ENCODE results near the gene CLUH.
"Not testable (repeated sequence)": the region's sequence is repeated elsewhere in the genome, so short reads cannot be mapped to it uniquely, and the experiment has no call there.

CLUH gene

DNA sequence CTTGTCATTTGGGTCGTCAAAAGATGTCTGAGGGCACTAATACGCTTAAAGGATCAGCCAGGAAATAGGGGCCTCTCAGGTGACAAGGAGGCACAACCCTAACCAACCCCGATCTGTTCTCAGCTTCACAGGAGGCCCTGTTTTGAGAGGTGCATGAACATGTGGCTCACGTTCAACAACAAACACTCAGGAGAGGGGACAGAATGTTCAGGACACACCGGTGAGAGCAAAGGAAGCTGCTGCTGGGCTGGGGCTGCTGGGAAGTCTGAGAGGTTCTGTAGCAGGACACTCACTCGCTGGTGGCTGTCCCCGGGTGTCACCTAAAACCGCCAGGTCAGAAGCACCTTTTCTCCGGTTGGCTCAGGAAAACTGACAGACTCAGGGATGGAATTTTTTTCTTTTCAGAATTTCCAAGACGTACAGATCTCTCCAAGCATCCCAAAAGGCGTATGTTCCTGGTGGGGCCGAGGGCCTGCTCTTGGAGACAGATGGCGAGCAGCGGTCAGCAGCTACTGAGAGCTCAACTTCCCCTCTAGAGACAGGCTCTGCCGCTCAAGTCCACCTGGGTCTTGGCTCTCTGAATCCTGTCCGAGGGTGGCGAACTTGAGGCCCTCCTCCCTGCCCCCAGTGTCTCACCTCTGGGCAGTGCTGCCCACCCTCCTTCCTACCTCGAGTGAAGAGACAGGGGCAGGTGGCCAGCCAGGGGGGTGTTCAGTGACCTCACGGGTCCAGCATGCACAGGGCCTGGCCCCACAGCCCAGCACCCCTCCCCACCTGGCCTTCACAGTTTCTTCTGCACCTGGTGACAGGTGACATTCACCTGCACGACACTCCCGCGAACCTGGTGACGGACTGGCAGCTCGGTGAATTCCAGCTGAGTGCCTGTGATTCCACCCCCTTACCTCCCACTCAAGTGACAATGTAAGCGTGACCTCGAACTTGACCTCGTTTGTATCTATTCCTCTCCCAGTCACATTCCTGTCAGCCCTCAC is 22.9 kb downstream of the CLUH start:
- DNase-seq: no peak

DNA sequence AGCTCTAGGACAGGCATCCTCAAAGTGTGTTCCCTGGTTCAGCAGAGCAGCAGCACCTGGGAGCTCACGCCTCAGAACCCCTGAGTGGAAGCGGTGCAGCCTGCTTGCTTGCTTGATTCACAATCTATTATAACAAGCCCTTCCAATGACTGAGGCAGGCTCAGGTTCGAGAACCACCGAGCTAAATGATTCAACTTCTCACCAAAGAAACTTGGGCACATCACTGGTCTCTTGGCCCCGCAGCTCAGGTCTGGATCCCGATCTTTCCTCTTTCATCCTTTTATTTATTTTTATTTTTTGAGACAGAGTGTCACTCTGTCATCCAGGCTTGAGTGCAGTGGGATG is 24.5 kb downstream of the CLUH start:
- no peak for DNase-seq

DNA sequence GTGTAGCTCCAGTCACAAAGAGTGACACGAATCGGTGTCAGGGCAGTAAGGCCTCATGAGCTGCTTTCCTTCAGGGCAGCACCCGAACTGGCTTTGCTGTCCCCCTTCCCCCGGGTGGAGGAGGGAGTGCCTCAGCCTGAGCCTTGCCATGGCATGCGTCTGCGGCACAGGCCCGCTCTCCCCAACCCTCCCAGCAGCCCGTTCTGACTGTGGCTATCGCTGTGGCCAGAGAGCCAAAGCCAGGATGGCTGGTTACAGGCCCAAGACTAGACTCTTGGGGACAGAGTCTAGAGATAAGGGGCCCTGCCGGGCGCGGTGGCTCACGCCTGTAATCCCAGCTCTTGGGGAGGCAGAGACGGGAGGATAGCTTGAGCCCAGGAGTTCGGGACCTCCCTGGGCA is 25.9 kb downstream of the CLUH start:
- no peak for DNase-seq

DNA sequence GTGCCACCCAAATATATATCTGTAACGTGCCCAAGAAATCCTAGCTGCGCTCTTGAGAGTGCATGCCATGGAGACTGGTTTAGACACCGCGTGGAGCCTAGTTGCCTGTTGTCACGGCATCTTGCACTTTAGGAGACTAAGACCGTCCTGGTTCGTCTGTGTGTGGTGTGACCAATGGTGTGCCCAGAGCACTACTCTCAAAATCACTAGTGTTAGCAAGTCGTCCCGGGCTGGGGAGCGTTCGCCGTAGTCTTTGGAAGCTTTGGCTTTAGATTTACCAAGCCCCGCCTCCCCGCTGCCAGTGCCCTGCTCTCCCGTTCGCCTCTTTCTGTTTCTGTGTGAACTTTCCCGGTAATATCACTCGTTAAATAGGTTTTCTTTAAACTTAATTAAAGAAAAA is 27.0 kb downstream of the CLUH start:
- no peak for DNase-seq

DNA sequence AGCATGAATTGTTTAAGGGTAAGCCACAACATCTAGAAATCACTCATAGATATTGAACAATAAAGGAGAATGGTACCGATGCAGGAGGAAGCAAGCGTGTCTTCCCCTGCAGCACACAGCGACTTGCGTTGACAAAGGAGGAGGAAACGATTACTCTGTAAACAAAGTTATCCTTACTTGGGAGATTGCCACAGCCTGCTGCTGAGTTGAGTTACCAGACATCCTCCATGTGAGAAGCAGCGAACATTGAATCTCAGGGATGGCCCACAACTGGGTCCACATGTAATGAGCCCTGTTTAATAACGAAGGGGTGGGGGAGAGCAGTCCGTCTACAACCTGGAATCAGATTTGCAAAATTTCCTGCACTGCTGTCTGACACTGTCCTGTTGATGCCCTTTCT is 27.7 kb downstream of the CLUH start:
- DNase-seq: no peak

DNA sequence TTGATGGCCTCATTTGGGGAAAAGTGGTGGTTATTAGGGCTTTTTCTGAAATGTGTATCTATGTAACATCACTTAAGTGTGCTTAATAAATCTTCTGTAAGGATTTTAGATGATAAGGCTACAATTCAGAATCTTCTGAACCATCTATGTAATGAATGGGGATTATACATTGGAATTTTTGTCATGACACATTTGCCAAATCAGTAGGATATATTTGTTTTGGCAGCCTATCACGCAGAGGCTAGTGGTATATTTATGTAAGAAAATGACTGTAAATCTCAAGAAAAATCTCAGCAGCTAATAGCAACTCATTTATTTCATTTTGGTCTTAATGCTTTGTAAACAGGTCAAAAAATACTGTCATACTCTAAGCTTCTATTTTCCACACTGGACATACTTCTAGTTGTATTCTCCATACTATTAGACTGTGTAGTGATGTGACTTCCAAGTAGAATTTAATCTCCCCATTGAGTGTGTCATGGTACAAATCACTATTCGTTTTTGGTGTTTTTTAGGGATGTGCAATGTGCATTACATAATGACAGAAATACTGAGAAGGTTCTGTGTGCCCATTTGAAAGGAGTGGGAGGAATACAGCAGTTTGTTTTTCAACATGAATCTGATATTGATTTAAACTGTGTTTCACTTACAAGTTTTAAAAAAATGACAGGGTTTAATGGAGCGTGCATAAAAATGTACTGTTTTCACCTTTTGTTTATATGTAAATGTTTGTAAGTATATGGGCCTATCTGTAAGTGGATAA is 29.2 kb downstream of the CLUH start:
- DNase-seq: no peak

DNA sequence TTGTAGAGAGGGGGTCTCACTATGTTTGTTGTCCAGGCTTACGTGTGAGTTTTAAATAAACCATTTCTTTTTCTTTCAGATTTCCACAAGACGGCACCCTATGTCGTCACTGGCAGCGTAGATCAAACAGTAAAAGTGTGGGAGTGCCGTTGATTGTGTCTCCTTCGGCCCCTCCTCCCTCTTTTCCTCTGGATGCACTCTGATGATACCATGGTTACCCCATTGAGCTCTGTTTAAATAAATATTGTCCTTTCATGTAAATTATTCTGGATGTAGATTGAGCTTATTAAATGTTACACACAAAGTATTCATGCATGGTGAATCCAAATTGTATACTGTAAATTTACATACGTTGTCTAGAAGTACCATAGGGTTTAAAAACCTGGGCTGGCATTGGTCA is 29.9 kb downstream of the CLUH start:
- peak in 1 of 56 donors; percentile 25 for DNase-seq

DNA sequence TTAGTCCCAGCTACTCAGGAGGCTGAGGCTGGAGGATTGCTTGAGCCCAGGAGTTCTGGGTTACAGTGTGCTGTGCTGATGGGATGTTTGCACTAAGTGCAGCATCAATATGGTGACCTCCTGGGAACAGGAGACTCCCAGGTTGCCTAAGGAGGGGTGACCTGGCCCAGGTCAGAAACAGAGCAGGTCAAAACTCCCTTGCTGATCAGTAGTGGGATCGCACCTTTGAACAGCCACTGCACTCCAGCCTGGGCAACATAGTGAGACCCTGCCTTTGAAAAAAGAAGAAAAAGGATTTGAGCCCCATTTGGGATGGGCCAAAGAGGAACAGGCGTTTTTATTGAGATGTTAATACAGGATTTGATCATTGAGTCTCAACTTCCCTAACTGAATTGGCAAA is 30.6 kb downstream of the CLUH start:
- no peak for DNase-seq

DNA sequence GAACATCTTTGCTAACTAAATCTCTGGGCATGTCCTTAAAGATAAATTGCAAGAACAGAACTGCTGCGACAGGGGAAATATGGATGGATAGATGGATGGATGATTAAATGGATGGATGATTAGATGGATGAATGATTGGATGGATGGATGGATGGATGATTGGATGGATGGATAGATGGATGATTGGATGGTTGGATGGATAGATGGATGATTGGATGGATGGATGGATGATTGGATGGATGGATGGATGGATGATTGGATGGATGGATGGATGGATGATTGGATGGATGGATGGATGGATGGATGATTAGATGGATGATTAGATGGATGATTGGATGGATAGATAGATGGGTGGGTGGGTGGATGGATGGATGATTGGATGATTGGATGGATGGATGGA is 32.3 kb downstream of the CLUH start:
- not testable (repeated sequence) for DNase-seq

DNA sequence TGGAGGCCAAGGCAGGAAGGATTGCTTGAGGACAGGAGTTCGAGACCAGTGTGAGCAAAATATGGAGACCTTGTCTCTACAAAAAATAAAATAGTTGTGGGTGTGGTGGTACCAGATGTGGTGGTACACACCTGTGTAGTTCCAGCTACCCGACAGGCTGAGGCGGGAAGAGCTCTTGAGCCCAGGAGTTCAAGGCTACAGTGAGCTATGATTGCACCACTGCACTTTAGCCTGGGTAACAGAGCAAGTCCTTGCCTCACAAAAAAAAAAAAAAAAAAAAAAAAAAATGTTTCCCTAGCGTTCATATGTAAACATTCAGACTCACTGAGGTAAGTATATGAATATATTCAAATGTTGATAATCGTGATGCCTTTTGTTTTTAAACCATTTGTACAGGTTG is 39.5 kb downstream of the CLUH start:
- no peak for DNase-seq

DNA sequence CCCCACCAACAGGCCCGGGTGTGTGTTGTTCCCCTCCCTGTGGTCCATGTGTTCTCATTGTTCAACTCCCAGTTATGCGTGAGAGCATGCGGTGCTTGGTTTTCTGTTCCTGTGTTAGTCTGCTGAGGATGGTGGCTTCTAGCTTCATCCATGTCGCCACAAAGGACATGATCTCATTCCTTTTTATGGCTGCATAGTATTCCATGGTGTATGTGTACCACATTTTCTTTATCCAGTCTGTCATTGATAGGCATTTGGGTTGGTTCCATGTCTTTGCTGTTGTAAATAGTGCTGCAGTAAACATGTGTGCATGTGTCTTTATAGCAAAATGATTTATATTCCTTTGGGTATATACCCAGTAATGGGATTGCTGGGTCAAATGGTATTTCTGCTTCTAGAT is 51.2 kb downstream of the CLUH start:
- not testable (repeated sequence) for DNase-seq

DNA sequence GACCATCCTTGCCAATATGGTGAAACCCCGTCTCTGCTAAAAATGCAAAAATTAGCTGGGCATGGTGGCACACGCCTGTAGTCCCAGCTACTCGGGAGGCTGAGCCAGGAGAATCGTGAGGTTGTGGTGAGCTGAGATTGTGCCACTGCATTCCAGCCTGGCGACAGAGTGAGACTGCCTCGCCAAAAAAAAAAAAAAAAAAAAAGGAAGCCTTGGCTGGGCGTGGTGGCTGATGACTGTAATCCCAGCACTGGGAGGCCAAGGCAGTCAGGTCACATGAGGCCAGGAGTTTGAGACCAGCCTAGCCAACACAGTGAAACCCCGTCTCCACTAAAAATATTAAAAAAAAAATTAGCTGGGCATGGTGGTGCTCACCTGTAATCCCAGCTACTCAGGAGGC is 52.2 kb downstream of the CLUH start:
- not testable (repeated sequence) for DNase-seq

DNA sequence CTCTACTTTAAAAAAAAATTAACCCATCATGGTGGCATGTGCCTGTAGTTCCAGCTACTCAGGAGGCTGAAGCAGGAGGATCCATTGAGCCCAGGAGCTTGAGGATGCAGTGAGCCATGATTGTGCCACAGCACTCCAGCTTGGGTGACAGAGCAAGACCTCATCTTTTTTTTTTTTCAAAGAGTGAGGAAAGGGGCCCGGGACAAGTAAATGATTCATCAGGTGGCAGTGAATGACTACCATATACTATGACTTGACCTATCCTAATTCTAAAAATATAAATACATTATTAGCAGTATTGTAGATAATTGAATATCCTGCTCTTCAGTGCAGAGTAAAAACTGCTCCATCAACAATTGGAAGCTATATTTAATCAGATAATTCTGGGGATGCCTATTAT is 55.3 kb downstream of the CLUH start:
- no peak for DNase-seq

DNA sequence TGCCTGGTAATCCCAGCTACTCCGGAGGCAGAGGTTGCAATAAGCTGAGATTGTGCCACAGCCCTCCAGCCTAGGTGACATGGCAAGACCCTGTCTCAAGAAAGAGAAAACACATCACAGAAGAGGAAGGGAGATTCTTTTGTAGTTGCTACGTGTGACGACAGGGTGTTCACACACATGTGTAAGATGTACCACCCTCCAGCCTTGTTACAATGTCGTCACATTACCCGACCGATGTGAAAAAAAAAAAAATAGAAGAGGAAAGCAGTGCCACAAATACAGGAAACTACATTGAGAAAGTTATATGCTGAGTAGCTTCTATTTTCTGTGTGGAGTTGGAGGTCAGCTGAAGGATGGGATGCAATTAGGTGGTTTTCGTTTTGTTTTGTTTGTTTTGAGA is 56.0 kb downstream of the CLUH start:
- DNase-seq: no peak

DNA sequence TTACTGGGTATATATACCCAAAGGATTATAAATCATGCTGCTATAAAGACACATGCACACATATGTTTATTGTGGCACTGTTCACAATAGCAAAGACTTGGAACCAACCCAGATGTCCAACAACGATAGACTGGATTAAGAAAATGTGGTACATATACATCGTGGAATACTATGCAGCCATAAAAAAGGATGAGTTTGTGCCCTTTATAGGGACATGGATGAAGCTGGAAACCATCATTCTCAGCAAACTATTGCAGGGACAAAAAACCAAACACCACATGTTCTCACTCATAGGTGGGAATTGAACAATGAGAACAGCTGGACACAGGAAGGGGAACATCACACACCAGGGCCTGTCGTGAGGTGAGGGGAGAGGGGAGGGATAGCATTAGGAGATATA is 58.7 kb downstream of the CLUH start:
- DNase-seq: not testable (repeated sequence)

DNA sequence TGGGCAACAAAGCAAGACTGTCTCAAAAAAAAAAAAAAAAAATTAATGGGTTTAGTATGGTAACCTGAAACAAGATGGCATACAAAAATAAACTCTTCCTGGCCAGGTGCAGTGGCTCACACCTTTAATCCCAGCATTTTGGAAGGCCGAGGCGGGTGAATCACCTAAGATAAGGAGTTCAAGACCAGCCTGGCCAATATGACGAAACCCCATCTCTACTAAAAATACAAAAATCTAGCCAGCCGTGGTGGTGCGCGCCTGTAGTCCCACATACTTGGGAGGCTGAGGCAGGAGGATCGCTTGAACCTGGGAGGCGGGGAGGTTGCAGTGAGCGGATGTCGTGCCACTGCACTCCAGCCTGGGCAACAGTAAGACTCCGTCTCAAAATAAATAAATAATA is 62.4 kb downstream of the CLUH start:
- DNase-seq: no peak

DNA sequence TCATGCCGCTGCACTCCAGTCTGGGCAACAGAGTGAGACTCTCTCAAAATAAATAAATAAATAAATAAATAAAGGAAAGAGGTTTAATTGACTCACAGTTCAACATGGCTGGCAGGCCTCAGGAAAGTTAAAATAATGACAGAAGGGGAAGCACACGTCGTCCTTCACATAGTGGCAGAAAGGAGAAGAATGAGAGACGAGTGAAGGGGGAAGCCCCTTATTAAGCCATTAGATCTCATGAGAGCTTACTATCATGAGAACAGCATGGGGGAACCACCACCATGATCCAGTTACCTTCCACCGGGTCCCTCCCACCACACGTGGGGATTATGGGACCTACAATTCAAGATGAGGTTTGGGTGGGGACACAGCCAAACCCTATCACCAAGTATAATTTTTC is 63.6 kb downstream of the CLUH start:
- no peak for DNase-seq

DNA sequence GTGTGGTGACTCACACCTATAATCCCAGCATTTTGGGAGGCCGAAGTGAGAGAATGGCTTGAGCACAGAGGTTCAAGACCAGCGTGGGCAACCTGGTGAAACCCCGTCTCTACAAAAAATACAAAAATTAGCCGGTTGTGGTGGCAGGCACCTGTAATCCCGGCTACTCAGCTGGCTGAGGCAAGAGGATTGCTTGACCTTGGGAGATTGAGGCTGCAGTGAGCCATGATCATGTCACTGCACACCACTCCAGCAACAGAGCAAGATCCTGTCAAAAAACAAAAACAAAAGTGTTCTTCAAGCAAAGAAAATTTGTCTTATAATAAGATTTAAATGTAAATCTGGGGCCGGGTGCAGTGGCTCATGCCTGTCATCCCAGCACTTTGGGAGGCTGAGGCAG is 66.6 kb downstream of the CLUH start:
- DNase-seq: no peak
